ENCODE measurements around the gene CRHR2.

CRHR2 gene

DNA sequence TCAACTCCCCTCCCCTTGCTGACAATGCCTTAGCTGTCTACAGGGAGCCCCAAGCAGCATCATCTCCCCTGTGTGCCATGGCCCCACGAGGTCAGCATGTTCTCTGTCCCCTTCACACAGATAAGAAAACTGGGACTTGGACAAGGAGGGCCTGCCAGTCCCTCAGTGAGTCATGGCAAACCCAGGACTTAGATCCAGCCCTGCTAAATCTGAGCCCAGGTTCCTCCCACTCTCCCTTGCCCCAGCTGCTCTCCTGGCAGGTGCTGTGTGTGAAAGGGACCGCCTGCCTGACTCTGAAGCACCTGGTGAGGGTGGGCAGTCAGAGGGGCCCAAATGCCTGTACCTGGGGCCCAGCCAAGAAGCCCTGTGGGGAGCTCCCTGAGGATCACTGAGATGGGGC lies 7.4 kb downstream of the CRHR2 start:
- no peak for DNase-seq

DNA sequence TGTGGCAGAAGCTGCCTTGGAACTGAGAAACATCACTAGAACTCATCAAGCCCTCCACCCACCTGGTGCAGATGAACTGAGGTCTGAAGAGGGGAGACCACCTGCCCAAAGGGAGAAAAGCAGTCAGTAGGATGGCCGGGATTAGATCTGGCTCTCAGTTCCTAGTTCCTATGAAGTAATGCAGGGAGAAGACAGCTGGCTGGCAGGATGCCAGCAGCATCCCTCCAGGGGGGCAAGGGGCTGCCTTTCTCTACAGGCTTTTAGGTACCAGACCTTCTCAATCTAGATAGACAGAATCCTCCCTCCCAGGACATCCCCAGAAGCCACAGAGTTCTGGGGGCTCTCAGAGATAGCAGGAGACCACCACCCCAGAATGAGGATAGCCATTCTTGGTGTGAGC lies 7.8 kb downstream of the CRHR2 start:
- no peak for DNase-seq

DNA sequence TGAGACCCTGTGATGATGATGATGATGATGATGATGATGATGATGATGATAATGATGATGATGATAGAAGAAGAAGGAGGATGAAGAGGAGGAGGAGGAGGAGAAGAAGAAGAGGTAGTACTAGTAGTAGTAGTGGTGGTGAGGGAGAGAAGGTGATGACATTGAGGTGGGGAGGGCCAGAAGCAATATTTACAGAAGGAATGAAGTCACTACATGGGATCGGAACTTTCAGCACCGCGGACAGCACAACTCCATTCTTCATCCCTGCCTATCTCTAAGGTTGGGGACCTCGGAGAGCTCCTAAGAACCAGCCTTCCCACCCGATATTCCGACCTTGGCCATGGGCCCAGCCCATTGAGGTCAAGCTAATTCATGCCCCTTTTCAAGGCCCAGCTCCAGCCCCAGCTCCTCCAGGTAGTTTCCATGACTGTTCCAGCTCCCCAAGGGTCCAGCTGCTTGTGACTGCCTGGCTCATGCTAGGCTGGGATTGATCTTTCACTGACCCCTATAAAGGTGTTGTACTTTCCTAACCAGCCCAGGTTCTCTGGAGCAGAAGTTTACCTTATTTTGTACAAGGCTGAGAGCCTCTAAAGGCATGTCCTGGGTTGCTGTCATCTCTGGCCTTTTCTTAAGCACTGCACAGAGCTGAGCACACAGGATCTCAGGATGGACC lies 10.3 kb downstream of the CRHR2 start:
- DNase-seq = peak; percentile 41 to 65 (median 48)

DNA sequence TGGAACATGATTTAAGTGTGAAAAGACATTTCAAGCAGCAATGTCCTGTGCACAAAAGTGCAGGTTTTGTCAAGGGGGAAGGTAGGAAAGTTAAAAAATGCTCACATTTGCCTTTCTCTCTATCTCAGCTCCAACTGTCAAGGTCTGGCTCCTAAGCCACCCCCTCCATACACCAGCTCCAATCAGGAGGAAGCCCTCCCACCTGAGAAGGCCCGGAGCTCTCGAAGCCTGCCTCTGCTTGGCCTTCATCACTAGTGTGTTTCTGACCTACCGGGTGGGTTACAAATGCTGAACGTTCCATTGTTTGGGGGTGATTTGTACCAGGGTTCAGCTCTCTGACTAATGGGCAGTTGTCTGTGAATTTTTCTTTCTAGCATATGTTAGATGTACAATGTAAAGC lies 14.2 kb downstream of the CRHR2 start:
- DNase-seq = no peak

DNA sequence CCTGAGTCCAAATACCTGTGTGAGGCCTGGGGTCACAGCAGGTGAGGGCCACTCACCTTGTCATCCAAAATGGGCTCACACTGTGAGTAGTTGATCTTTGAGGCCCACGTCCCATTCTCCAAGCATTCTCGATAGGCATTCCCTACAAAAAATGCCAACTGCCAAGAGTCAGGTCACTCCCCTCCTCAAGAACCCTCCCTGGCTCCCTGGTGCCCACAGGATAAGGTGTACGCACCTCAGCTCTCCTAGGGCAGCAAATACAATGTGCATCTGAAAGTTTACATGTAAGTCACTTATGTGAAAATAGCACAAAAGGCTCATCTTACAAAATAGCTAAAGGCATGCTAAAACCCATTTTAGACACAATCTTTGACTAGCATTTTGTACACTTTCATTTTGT lies 15.1 kb downstream of the CRHR2 start:
- no peak for DNase-seq

DNA sequence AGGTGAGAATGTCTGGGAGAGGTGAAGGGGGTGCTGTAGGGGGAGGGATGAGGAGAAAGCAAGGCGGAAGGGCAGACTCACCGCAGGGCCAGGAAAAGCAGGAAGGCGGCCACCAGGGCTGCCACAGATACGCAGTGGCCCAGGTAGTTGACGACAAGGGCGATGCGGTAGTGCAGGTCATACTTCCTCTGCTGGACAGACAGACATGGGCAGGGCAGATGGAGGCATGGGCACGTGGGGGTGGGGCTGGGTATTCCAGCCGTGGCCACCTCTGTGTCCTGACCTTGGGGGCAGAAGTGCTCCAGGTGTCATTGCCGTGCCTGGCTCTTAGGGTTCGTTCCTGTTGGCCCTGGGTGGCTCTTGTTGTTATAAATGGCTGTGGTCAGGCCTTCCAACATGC lies 16.8 kb downstream of the CRHR2 start:
- DNase-seq = no peak

DNA sequence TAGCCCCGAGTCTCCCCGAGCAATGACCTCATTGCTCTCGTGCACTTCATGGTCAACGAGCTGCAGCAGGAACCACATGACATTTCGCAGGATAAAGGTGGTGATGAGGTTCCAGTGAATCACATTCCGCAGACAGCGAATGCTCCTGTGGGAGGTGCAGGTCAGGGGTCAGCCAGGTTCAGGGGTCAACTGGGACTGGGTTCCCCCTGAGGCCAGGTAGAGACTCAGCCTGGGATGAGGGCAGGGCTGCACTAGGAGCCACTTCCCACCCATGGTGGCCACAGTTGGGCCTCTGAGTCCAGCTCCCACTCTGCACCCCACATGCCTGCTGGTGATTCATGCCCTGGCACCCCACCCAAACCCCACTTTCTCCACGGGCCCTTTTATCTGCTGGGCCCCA lies 17.2 kb downstream of the CRHR2 start:
- no peak for DNase-seq

DNA sequence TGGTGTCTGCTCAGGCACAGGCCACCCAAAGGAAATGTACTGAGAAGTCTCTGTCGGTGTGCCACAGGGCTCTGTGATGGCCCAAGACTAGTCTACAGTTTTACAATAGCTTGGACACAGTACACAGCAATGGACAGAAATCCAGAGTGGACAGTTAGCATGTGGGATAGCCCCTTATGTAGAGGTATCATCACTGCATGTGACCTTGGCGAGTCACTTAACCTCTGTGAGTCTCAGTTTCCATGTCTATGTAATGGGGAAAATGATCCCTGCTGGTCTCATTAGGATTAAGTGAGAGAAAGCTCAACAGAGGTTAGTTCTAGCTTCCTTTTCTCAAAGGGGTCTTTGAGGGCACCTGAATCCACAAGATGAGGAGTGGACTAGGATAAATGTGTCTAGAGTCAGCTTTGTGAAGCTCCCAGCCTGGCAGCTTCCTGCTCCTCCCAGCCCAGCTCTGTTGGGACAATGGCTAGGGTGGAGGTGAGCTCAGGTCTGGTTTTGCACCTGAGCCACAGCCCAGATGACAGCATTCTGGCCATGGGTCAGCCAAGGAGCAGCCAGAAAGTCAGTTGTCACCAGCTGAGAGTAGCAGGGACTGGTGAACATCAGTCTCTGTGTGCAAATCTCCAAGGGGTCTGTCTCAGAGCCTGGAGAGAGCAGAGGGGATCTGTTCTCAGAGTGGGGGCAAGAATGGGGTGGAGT lies 17.9 kb downstream of the CRHR2 start:
- DNase-seq = no peak

DNA sequence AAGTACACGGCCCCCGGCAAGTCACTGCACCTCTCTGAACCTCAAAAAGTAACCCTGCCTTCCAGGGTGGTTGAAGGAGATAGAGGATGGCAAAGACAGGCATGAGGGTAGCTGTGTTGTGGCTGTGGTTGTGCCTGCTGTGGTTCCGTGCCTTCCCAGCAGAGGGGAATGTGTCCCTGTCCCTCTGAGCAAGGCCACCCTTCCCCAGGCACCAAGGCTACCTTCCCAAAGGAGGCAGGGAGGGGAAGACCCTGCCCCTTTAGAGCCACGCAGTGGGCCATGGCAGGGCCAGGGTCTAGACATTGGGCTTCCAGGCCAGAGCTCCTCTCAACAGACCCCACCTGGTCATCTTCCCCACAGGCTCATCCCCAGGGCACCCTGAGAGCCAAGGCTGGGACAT lies 18.8 kb downstream of the CRHR2 start:
- DNase-seq = no peak

DNA sequence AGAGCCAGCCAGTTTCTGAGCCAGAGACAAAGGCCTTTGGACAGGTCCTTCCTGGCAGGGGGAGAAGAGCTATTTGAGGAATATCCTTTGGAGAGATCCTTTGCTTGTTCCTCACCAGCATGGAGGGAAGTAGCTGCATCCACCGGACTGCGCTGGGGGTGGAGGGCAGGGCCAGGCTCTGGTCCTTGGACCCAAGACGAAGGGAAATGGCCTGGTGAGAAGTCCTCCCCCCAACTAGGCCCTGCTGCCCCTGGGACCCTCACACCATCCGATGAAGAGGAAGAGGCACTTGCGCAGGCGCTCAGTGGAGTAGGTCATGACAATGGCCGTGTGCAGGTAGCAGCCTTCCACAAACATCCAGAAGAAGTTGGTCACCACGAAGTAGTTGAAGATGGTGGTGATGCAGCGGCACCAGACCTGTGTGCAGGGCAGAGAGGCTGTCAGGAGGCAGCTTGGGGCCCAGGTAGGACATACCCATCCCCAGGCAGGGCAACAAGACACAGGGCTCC lies 19.8 kb downstream of the CRHR2 start:
- DNase-seq = no peak

DNA sequence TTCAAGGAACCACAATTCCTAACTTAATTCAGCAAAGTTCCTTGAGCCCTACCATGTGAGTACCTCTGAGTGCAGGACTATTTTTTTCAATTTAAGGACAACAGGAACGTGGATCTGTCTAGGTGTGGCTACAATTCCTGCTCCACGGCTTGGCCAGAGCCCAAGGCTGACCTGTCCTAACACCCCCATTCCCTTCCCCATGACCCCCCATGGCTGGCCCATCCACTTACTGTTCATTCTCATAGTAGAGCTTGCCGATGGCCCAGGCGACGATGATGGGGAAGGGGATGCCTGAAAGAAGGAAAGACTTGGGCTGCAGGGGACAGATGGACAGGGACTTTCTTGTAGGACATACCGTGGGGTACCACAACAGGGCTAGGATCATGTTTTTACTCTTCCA lies 20.3 kb downstream of the CRHR2 start:
- DNase-seq = no peak

DNA sequence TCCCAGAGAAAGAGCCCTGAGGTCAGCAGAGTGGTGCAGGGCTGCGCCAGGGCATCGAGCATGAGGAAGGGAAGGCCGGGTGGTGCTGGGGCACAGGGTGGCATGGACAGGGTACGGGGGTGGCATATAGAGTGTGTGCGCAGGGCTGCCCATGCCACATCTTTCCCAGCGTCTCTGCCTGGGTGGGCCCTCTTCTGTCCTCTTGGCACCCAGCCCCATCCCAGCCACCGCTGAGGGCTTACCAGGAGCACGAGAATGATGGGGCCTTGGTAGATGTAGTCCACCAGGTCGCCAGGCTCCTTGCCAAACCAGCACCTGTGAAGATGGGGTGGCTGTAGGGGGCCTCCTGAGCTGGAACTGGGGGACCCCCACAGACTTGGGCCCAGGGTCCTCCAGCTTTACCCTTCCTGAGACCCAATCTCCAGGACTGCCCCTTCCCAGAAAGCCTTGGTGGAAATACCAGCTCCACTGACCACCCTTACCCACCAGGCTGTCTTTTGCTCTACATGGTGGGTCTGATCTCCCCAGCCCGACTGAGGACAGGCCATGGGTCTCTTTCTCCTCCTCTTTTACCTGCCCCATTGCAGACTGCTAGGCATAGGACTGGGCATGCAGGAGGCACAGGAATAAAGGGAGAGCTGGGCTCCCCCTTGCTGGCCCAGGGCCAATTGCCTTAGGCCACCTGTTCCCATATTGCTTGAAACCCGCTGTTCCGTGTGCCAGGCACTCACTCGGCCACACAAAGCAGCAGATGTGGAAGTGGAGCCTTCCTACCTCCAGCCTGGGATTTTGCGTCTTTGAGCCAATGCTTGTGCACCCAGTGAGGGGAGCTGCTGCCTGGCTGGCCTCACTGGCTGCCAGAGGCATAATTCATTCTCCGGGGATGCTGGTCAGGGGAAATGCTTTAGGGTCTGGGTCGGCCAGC lies 21.7 kb downstream of the CRHR2 start:
- no peak for DNase-seq

DNA sequence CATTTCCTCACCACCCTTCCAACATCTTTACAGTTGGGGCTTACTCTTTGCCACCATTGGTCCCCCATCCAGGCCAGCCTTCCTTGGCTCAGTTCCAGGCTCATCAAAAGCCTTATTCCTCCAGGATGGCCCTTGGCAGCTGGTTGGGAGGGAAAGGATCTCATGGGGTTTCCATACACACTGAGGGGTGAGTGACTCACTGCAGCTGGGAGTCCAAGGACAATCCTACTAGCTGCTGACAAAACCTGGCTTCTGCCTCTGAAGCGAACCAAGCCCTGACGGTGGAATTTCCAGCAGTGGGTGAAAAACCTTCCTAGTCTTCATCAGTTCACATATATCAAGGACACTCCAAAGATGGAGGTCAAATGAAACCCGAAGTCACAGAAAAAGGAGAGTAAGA lies 22.9 kb downstream of the CRHR2 start:
- peak in 2 of 3 donors; percentile 13 to 24 for DNase-seq

DNA sequence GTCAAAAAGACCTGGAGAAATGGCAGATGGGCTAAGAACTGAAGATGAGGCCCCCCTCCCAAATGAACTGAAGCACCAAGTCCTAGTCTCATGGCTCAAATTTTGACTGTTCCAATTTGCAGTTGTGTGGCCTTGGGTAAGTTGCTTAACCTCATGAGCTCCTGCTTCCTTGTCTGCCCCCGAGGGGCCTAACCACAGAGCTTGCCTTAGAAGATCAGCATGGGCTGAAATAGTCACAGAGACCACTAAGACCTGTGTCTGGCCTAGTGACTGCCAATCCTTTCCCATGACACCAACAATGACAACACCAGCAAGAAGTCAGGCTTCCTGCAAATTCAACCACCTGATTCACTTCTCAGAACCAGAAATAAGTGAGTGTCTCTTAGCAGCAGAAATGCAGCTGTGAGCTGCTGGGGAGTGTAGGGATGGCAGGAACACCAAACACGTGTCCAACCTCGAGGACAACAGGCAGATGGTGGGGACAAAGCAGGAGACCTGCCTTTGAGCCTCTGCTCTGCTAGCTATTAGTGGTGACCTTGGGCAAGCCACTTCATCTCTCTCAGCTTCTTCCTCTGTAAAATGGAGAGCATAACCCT lies 23.7 kb downstream of the CRHR2 start:
- DNase-seq = no peak

DNA sequence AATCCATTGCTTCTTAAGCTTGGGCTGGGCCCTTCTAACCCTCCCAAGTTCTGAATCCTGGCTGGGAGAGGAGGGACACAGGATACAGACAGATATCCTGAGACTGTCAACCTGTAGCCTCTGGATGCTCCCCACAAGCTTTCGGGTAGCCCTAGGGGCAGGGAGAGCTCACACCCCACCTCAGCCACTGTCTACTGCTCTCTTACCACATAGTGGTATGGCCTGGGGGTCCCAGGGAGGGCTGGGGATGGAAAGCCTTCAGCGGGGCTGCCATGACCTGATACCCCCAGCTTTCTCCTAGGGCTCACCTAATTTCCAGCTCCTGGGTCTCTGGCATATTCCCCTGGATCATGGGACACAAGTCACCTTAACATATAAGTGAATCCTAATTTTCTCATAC lies 25.1 kb downstream of the CRHR2 start:
- DNase-seq = no peak

DNA sequence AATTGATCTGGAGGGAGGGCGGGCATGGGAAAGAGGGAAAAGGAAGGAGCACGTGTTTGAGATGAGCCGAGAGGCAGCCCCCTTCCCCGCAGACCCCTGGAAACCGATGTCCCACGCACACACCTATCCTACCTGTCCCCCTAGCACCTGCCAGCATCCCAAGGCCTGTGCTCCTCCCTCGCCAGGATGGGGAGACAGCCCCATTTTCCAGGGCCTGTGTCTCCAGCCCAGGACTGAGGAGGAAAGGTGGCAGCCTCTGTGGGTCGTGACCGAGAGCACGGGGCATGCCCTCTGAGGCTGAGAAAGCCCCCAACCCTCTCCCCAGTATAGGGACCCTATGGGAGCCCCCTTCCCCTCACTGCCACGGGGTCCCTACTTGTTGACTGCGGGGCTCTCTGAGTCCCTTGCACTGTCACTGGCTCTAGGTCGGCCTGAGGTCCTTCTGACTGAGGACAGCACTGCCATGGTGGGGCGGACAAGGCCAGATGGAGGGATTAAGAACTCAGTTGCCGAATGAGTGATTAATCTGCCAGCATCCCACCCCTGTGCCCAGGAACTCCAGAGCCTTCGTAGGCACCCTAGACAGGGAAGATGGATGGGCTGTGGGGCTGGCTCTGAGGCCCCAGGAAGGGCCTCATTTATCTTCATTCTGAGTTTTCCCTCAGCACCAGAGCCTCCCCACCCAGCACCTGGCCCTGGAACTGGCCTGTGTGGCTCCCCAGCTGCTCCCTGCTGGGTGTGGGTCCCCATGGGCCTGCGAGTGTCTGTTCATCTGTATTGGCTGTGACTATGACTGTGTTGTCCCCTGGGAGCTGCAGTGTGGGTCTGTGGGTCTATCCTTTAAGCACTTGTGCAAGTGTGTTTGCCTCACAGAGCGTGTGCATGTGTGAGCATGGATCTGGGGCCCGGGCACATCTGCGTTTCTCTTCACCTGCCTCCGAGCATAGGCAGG lies 26.0 kb downstream of the CRHR2 start:
- DNase-seq = no peak

DNA sequence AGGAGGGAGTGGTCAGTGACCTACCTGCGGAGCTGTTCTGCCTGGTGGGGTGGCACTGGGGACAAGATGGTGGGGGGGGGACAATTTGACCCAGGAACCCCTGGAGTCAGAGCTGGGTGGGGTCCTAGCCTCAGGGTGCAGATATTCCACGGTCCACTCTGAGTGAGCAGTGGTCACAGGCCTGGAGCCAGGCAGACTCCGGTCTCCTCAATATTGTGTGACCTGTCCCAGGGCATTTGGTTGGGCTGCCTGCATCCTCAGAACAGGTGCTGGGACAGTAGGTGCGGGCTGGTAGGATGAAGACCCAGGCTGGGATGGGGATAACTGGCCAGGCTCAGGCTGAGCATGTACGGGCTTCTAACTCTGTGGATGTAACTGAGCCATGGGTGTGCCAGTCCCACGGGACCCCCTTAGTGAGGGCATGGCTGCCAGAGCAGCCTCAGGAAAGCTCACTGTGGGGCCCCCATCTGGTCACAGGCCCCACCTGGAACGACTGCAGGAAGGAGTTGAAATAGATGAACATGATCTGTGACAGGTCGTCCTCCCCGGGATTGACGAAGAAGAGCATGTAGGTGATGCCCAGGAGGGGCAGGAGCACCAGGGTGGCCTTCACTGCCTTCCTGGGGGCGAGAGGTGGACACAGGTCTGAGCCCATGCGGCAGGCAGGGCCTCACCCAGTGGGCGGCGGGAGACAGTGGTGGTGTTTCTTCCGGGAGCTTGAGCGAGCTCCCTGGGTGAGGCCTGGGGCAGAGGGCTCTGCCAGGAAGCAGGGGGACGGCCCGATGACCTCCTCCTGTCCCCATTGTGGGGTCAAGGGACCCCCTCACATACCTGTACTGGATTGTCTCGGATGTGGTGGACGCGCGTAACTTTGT lies 26.9 kb downstream of the CRHR2 start:
- DNase-seq = no peak

DNA sequence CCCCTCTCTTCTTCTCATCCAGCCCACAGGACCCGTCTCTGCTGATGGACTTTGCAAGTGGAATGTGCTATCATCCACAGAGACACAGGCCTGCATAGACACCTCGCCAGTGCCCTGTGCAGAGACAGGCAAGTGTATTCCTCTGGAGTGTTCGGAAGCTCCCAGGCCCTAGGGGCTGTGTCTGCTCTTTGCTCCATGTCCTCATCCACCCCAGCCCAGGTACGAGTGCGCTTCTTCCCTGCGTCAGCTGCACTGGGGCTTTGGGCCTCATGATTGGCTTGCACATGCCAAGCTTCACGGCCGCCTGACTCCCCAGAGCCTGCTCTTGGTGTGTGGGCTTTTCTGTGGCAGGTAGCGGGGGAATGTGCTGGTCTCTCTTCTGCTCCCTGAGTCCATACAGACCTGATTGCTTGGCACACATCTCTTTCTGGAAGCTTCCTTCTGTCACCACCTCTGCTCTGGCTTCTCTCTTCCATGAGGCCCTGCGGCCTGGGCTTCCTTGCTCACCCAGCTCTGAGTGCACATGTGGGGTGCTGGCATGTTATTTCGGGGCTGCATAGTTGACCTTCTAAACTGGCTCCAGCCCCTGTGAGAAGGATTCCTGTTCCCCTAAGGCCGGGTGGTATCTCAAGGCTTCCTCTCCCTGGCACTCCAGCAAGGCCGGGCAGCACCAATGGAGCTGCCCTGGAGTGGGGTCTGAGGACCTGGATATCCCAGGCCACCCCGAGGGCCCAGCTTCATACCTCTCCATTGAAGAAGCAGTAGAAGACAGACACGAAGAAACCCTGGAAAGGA lies 27.8 kb downstream of the CRHR2 start:
- DNase-seq = no peak

DNA sequence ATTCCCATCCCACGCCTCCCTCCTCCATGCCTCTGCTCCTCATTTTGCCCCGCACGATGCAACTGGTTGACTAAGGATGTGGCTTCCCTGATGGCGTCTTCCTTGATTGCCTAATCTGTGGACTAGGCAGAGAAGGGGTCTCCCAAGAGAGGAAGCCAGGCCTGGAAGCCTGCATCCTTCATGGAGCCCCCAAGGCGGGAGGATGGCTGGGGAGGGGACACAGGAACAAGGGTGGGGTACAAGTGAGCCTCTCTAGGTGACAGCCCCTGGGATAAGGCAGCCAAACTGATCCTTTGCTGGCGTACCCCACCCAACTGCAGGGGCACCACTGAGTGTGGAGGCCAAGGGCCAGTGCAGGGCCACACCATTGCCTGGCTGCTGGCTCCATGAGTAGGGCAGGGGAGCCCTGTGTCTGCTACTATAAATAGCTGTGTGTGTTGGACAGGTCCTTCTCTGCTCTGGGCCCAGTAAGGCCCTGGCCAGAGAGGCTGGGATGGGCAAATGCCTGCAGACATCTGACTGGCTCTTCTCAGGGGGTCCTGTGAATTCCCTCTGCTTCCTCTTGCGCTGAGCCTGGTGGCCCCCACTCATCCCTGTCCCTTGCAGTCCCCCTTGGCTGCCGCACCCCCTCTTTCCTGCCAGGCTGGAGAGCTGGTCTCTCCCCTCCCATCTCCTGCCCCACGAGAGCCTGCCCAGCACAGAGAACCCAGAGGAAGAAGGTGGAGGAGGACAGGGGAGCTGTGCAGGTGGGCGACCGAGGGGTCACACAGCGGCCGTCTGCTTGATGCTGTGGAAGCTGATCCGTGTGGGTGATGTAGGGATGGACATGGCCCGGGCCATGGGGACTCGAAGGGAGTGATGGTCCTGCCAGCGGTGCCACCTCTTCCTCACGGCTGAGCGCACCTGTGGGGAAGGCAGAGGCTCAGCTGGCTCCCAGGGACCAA lies 29.3 kb downstream of the CRHR2 start:
- DNase-seq = no peak
